ENCODE results near the gene CSNK1A1.
A peak's percentile ranks its signal among the peaks of the same experiment; 100 is the strongest.
"Not testable (repeated sequence)": the region's sequence is repeated elsewhere in the genome, so short reads cannot be mapped to it uniquely, and the experiment has no call there.

CSNK1A1 gene

DNA sequence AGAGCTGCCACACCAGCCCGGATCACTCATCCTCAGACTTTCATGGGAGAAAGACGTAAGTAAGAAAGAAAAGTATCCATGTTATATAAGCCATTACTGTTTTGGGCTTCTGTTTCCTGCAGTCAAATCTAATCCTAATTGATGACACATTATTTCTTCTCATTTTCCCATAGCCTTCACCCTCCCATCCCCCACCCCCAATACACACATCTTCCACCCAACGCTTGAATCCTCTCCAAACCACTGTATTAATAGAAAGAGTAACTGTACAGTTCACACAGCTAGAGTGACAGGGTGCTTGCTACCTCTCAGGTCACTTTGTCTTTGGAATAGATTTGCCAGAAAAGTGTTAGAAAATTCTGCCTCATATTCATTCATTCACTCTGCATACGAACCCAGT is 102.8 kb downstream of the CSNK1A1 start:
- Histone ChIP-seq H3K9ac (ENCODE audit: insufficient read length, low read depth) (no peak overlapping the region), H3K27me3 (ENCODE audit: insufficient read depth, insufficient read length) (no peaks in the 10 kb centered on the region), H3K9me3 (ENCODE audit: insufficient read depth, low read length) (no peaks in the 10 kb centered on the region; the same call in 1 of the 2 replicates), H3K4me1 (ENCODE audit: insufficient read depth, insufficient read length) (peaks cover 14% of the 10 kb centered on the region), H3K36me3 (ENCODE audit: insufficient read depth, insufficient read length, low read length) (no peaks in the 10 kb centered on the region), H3K4me3 (ENCODE audit: insufficient read length, low read depth) (no peak overlapping the region)
- no peak for DNase-seq (ENCODE audit: low read depth, low spot score)
- TF ChIP-seq YY1 (IDR thresholded peaks at IDR 0.05; ENCODE audit: insufficient read depth, insufficient read length) (no peak), ZNF274 (IDR thresholded peaks at IDR 0.05; ENCODE audit: low read depth, low read length) (no peak), SUZ12 (IDR thresholded peaks at IDR 0.05; ENCODE audit: extremely low read depth, insufficient read depth, insufficient read length) (no peak)

DNA sequence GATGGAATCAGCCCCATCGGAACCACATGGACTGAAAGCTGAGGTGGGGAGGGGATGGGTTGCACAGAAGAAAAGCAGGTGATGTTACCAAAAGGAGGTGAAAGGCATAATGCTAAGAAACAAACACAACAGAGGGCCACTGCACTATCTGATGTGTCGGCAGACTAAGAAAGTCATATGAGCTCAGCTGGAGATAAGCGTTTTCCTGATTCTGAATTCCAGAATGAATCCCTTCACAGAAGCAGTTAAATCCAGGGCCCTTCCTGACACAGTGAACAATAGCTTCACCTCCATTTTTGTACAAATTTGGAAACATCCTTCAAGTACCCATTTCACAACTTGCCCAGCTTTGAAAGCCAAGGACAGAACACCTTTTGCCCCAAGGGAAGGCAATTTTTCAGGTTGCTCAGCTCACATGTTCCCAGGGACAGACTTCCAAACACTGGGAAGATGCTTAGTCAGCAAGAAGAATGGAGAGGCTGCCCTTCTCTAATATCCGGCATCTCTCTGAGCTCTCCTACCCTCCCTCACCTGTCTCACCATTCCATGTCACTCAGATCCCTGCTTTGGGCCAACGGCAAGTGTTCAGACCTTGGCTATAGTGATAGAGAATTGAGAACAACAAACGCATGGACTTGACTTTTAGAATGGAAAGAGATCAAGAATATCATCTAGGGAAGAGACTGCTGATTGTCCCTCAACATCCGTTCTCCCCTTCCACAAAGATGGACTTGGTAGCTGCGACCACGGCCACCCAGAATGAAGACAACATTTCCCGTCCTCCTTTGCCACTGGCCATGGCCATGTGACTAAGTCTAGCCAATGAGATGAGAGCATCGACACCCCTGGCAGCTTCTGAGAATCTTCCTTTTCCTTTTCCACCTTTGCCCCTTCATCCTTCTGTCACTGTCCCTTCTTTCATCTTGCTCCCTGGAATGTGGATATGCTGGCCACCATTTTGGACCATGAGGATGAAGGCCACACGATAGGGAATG is 103.6 kb downstream of the CSNK1A1 start:
- H3K9ac ChIP-seq (ENCODE audit: insufficient read length, low read depth): no peak overlapping the region
- DNase-seq (ENCODE audit: low read depth, low spot score): no peak
- no peaks in the 10 kb centered on the region for H3K27me3 ChIP-seq (ENCODE audit: insufficient read depth, insufficient read length)
- no peak overlapping the region for H3K4me3 ChIP-seq (ENCODE audit: insufficient read length, low read depth)
- H3K36me3 ChIP-seq (ENCODE audit: insufficient read depth, insufficient read length, low read length): no peaks in the 10 kb centered on the region
- no peaks in the 10 kb centered on the region; the same call in 1 of the 2 replicates for H3K9me3 ChIP-seq (ENCODE audit: insufficient read depth, low read length)
- TF ChIP-seq ZNF274 (IDR thresholded peaks at IDR 0.05; ENCODE audit: low read depth, low read length) (no peak), SUZ12 (IDR thresholded peaks at IDR 0.05; ENCODE audit: extremely low read depth, insufficient read depth, insufficient read length) (no peak), YY1 (IDR thresholded peaks at IDR 0.05; ENCODE audit: insufficient read depth, insufficient read length) (no peak)
- H3K4me1 ChIP-seq (ENCODE audit: insufficient read depth, insufficient read length): peaks cover 14% of the 10 kb centered on the region

DNA sequence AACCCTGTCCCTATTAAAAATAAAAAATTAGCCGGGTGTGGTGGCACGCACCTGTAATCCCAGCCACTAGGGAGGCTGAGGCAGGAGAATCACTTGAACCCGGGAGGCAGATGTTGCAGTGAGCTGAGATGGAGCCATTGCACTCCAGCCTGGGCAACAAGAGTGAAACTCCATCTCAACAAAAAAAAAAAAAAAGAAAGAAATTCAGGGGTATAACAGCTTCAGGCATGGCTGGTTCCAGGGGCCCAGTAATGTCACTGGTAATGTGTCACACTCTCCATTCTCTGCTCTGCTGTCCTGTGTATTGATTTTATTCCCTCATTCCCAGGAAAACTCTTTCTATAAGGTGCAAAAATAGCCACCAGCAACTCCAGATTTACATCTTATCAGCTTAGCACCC is 104.4 kb downstream of the CSNK1A1 start:
- not testable (repeated sequence) for DNase-seq (ENCODE audit: low read depth, low spot score); H3K9me3 ChIP-seq (ENCODE audit: insufficient read depth, low read length); H3K9ac ChIP-seq (ENCODE audit: insufficient read length, low read depth); H3K27me3 ChIP-seq (ENCODE audit: insufficient read depth, insufficient read length); H3K4me3 ChIP-seq (ENCODE audit: insufficient read length, low read depth); H3K36me3 ChIP-seq (ENCODE audit: insufficient read depth, insufficient read length, low read length)
- peaks cover 19% of the 10 kb centered on the region for H3K4me1 ChIP-seq (ENCODE audit: insufficient read depth, insufficient read length)

DNA sequence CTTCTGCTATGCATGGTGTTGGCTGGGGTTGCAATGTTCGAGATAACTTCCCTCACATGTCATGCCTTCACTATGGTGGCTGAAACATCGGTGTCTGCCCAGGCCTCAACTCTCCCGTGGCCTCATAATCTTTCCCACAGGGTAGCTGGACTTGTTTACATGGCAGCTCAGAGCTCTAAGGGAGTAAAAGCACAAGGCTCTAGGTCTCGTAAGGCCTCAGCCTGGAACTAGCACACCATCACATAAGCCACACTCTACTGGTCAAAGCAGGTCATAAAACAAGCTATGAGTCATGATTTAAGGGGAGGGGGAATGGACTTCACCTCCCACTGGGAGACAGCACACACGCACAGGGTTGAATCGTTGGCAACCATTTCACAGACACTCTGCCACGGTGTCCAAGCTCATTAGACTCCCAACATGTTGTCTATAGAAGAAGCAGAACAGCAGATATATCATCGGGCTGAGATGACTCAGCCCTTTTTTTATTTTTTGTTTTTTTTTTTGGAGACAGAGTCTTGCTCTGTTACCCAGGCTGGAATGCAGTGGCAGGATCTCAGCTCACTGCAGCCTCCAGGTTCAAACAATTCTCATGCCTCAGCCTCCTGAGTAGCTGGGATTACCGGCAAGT is 105.4 kb downstream of the CSNK1A1 start:
- H3K9me3 ChIP-seq (ENCODE audit: insufficient read depth, low read length): no peaks in the 10 kb centered on the region; the same call in 1 of the 2 replicates
- no peaks in the 10 kb centered on the region for H3K27me3 ChIP-seq (ENCODE audit: insufficient read depth, insufficient read length)
- H3K4me1 ChIP-seq (ENCODE audit: insufficient read depth, insufficient read length): peaks cover 19% of the 10 kb centered on the region
- DNase-seq (ENCODE audit: low read depth, low spot score): no peak
- no peak overlapping the region for H3K4me3 ChIP-seq (ENCODE audit: insufficient read length, low read depth)
- TF ChIP-seq YY1 (IDR thresholded peaks at IDR 0.05; ENCODE audit: insufficient read depth, insufficient read length) (no peak), ZNF274 (IDR thresholded peaks at IDR 0.05; ENCODE audit: low read depth, low read length) (no peak), SUZ12 (IDR thresholded peaks at IDR 0.05; ENCODE audit: extremely low read depth, insufficient read depth, insufficient read length) (no peak)
- no peaks in the 10 kb centered on the region for H3K36me3 ChIP-seq (ENCODE audit: insufficient read depth, insufficient read length, low read length)
- H3K9ac ChIP-seq (ENCODE audit: insufficient read length, low read depth): no peak overlapping the region

- Histone ChIP-seq H3K27me3 (ENCODE audit: insufficient read depth, insufficient read length) (no peaks in the 10 kb centered on the region), H3K36me3 (ENCODE audit: insufficient read depth, insufficient read length, low read length) (no peaks in the 10 kb centered on the region), H3K4me3 (ENCODE audit: insufficient read length, low read depth) (no peak overlapping the region), H3K9ac (ENCODE audit: insufficient read length, low read depth) (no peak overlapping the region), H3K9me3 (ENCODE audit: insufficient read depth, low read length) (no peaks in the 10 kb centered on the region; the same call in 1 of the 2 replicates), H3K4me1 (ENCODE audit: insufficient read depth, insufficient read length) (peaks cover 16% of the 10 kb centered on the region)
- TF ChIP-seq YY1 (IDR thresholded peaks at IDR 0.05; ENCODE audit: insufficient read depth, insufficient read length): no peak
- TF ChIP-seq ZNF274 (IDR thresholded peaks at IDR 0.05; ENCODE audit: low read depth, low read length): no peak
- TF ChIP-seq SUZ12 (IDR thresholded peaks at IDR 0.05; ENCODE audit: extremely low read depth, insufficient read depth, insufficient read length): no peak
- no peak for DNase-seq (ENCODE audit: low read depth, low spot score)
These were observed 105.9 kb downstream of the CSNK1A1 start for GRCh38 chr5:149445343-149445738.

GRCh38 chr5:149444430-149444829 is 106.8 kb downstream of the CSNK1A1 start:
- peaks cover 11% of the 10 kb centered on the region for H3K4me1 ChIP-seq (ENCODE audit: insufficient read depth, insufficient read length)
- not testable (repeated sequence) for H3K9me3 ChIP-seq (ENCODE audit: insufficient read depth, low read length); H3K9ac ChIP-seq (ENCODE audit: insufficient read length, low read depth); DNase-seq (ENCODE audit: low read depth, low spot score); H3K4me3 ChIP-seq (ENCODE audit: insufficient read length, low read depth); H3K27me3 ChIP-seq (ENCODE audit: insufficient read depth, insufficient read length); H3K36me3 ChIP-seq (ENCODE audit: insufficient read depth, insufficient read length, low read length)

DNA sequence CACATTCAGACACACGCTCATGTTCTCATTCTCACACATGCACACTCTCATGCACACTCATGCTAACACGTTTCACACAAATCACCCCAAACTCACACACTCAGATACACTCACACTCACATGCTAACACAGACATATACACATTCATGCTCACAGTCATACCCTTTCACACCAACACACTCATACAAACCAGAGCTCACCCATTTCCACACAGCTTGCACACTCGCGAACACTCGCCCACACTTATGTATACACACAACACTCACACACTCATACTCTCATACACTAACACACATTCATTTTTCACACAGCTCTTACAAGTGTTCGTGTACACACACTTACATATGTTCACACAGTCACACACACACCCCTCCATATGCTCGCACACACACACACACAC is 108.0 kb downstream of the CSNK1A1 start:
- TF ChIP-seq YY1 (IDR thresholded peaks at IDR 0.05; ENCODE audit: insufficient read depth, insufficient read length): no peak
- no peak for TF ChIP-seq ZNF274 (IDR thresholded peaks at IDR 0.05; ENCODE audit: low read depth, low read length)
- TF ChIP-seq SUZ12 (IDR thresholded peaks at IDR 0.05; ENCODE audit: extremely low read depth, insufficient read depth, insufficient read length): no peak
- DNase-seq (ENCODE audit: low read depth, low spot score): no peak
- Histone ChIP-seq H3K4me3 (ENCODE audit: insufficient read length, low read depth) (no peak overlapping the region), H3K4me1 (ENCODE audit: insufficient read depth, insufficient read length) (peaks cover 11% of the 10 kb centered on the region), H3K9me3 (ENCODE audit: insufficient read depth, low read length) (no peaks in the 10 kb centered on the region; the same call in 1 of the 2 replicates), H3K27me3 (ENCODE audit: insufficient read depth, insufficient read length) (no peaks in the 10 kb centered on the region), H3K9ac (ENCODE audit: insufficient read length, low read depth) (peak overlapping the region; percentile 28), H3K36me3 (ENCODE audit: insufficient read depth, insufficient read length, low read length) (no peaks in the 10 kb centered on the region)

Measured in NT2/D1 (cell line).